Natural killer cell (primary cell): ENCODE measurements around the gene PARD3B. TPM values are rescaled to one million over a fixed set of nuclear protein-coding genes. Genes with fewer than 3 reads are reported as not detected.

Experiments used
- ATAC-seq, 3 donors: fragments of 150-1000 bp in 2 of 3; fragments of 200-7000 bp in 1 of 3; cut with Tn5 transposase; 1 replicate in 1 of 3; 2 replicates in 2 of 3; pipeline ENCODE4 v1.10.0; 2021; ENCODE audit warnings: mild to moderate bottlenecking in 2 of 3, moderate library complexity in 2 of 3
- DNase-seq, 2 donors: peaks; one replicate each; pipeline versions ENCODE4 v3.0.0 to v3.0.0-alpha.2; 2013 to 2021; ENCODE audit warnings: mixed read lengths in 1 of 2
- H3K27ac ChIP-seq: one replicate; pipeline ENCODE4 v1.5.1; 2013; ENCODE audit warnings: mild to moderate bottlenecking, low read length
- H3K27me3 ChIP-seq: one replicate; pipeline ENCODE4 v1.6.1; 2013; ENCODE audit warnings: low read length; ENCODE audit not compliant: control insufficient read depth, insufficient read depth
- H3K36me3 ChIP-seq: one replicate; pipeline ENCODE4 v1.6.1; 2013; ENCODE audit warnings: low read length; ENCODE audit not compliant: control insufficient read depth, insufficient read depth
- H3K4me1 ChIP-seq: one replicate; pipeline ENCODE4 v1.6.1; 2013; ENCODE audit warnings: low read length; ENCODE audit not compliant: control insufficient read depth, insufficient read depth
- H3K4me3 ChIP-seq: one replicate; pipeline ENCODE4 v1.5.1; 2013; ENCODE audit warnings: low read length
- H3K9me3 ChIP-seq: one replicate; pipeline ENCODE4 v1.6.1; 2013; ENCODE audit warnings: low read length; ENCODE audit not compliant: control insufficient read depth, insufficient read depth
- H3K27ac Mint-ChIP-seq, 2 donors: one replicate each; pipeline ENCODE4 v1.8.0; 2022; ENCODE audit warnings: mild to moderate bottlenecking in 2 of 2, mixed read lengths in 2 of 2, moderate library complexity in 1 of 2
- H3K27me3 Mint-ChIP-seq, 2 donors: one replicate each; pipeline ENCODE4 v1.8.0; 2022; ENCODE audit warnings: low read depth in 2 of 2, mixed read lengths in 2 of 2
- H3K36me3 Mint-ChIP-seq: one replicate; pipeline ENCODE4 v1.8.0; 2022; ENCODE audit warnings: mixed read lengths
- H3K4me1 Mint-ChIP-seq, 2 donors: one replicate each; pipeline ENCODE4 v1.8.0; 2022; ENCODE audit warnings: mixed read lengths in 2 of 2
- H3K4me3 Mint-ChIP-seq: one replicate; pipeline ENCODE4 v1.8.0; 2022; ENCODE audit warnings: mild to moderate bottlenecking, moderate library complexity, mixed read lengths
- H3K9me3 Mint-ChIP-seq, 2 donors: one replicate each; pipeline ENCODE4 v1.8.0; 2022; ENCODE audit warnings: mixed read lengths in 2 of 2
- CTCF ChIP-seq: fragments of 200-600 bp; IDR thresholded peaks from one replicate; pipeline ENCODE4 v1.8.0; 2022; ENCODE audit warnings: antibody characterized with exemption
- WGBS: methylation state at CpG from one replicate; pipeline ENCODE4 v1.1.7; 2013; ENCODE audit warnings: missing lambda C conversion rate; ENCODE audit not compliant: insufficient coverage; 5-methylcytosine and 5-hydroxymethylcytosine counted together
- intact Hi-C: fragments of 100-400 bp; cut with micrococcal nuclease; formaldehyde crosslinking; loops from one replicate; pipeline ENCODE4 v1.14.2; 2022
- total RNA-seq, 4 donors: library from RNA; stranded (reverse); fragments of 120-200 nt in 1 of 4; gene quantifications; one replicate each; pipeline versions ENCODE4 v1.2.3 to v1.2.4, GENCODE V29; 2013 to 2022

The PARD3B gene
- total RNA-seq, 3 donors from 2014 or later (not counting 1 experiment from before 2014, with no cell fraction given): 0.13 to 0.45 TPM; not detected in 1

DNA sequence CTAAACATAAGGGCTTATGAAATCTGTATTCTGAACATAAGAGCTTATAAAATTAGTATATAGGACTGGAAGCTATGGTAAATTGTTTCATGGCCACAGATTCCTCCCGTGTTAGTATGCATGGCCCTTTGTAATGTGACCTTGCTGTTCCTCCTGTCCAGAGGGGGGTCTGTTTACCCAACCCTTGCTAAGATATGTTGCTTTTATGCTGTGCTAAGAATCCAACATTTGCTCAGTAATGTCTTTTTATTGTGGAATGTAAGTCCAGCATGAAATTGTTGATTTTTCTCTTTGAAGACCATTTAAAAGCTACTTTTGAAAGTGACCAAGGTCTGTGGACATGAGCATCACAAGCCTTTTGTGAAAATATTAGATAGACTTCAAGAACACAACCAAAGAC, 485.4 kb downstream of the PARD3B start:
- no peak for TF ChIP-seq CTCF
- H3K36me3 Mint-ChIP-seq: no peaks in the 10 kb centered on the region
- no peak overlapping the region for H3K27ac ChIP-seq
- DNase-seq: no peak
- H3K4me1 ChIP-seq: no peaks in the 10 kb centered on the region
- 93% methylated on average over 1 of the region's 1 CpG for WGBS
- H3K9me3 ChIP-seq: no peaks in the 10 kb centered on the region
- no peak overlapping the region for H3K27ac Mint-ChIP-seq
- intact Hi-C loops: no loop called here
- H3K4me1 Mint-ChIP-seq: no peaks in the 10 kb centered on the region
- H3K27me3 ChIP-seq: no peaks in the 10 kb centered on the region
- H3K27me3 Mint-ChIP-seq: no peaks in the 10 kb centered on the region
- H3K36me3 ChIP-seq: no peaks in the 10 kb centered on the region
- no peak for ATAC-seq
- no peaks in the 10 kb centered on the region for H3K9me3 Mint-ChIP-seq
- H3K4me3 Mint-ChIP-seq: no peak overlapping the region
- H3K4me3 ChIP-seq: no peak overlapping the region

GRCh38 chr2:205032093-205032551, 486.8 kb downstream of the PARD3B start:
- 78% methylated on average over 4 of the region's 4 CpGs for WGBS
- H3K27me3 ChIP-seq: no peaks in the 10 kb centered on the region
- Mint-ChIP-seq H3K36me3 (no peaks in the 10 kb centered on the region), H3K4me1 (no peaks in the 10 kb centered on the region), H3K4me3 (no peak overlapping the region), H3K27me3 (no peaks in the 10 kb centered on the region), H3K27ac (no peak overlapping the region), H3K9me3 (no peaks in the 10 kb centered on the region)
- H3K9me3 ChIP-seq: no peaks in the 10 kb centered on the region
- intact Hi-C loops: no loop called here
- H3K27ac ChIP-seq: no peak overlapping the region
- no peaks in the 10 kb centered on the region for H3K4me1 ChIP-seq
- DNase-seq: no peak
- no peak overlapping the region for H3K4me3 ChIP-seq
- ATAC-seq: no peak
- no peak for TF ChIP-seq CTCF
- no peaks in the 10 kb centered on the region for H3K36me3 ChIP-seq

- no peaks in the 10 kb centered on the region for H3K9me3 Mint-ChIP-seq
- H3K4me1 Mint-ChIP-seq: no peaks in the 10 kb centered on the region
- no peaks in the 10 kb centered on the region for H3K36me3 ChIP-seq
- H3K4me1 ChIP-seq: no peaks in the 10 kb centered on the region
- DNase-seq: no peak
- no peak overlapping the region for H3K4me3 ChIP-seq
- no peak overlapping the region for H3K27ac ChIP-seq
- intact Hi-C loops: no loop called here
- no peak overlapping the region for H3K4me3 Mint-ChIP-seq
- no peaks in the 10 kb centered on the region for H3K9me3 ChIP-seq
- H3K27me3 ChIP-seq: no peaks in the 10 kb centered on the region
- no peaks in the 10 kb centered on the region for H3K27me3 Mint-ChIP-seq
- H3K36me3 Mint-ChIP-seq: no peaks in the 10 kb centered on the region
- 73% methylated on average over 2 of the region's 2 CpGs for WGBS
- H3K27ac Mint-ChIP-seq: no peak overlapping the region
- no peak for TF ChIP-seq CTCF
- ATAC-seq: no peak
Measured at GRCh38 chr2:205033431-205033830, 488.2 kb downstream of the PARD3B start.

DNA sequence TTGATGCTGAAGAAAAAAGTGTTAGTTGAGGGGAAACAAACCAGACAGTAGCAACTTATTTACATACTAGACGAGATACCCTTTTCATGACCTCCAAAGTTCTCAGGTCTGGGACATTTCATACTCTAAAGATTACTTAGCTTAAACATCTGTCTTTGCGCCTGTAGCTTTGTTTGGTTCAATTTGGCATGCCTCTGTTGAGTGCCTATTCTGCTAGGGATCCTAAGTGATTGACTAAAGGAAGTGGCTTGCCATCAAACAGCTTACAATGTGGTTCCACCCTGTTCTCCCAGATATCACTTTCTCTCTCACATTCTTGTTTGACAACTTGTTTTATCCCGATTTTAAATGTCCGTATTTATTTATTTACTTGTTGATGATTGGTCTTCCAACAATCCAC, 488.8 kb downstream of the PARD3B start:
- no peaks in the 10 kb centered on the region for H3K36me3 Mint-ChIP-seq

More for the DNA sequence above, 488.8 kb downstream of the PARD3B start:
- no peaks in the 10 kb centered on the region for H3K9me3 ChIP-seq
- TF ChIP-seq CTCF: no peak
- Mint-ChIP-seq H3K27me3 (no peaks in the 10 kb centered on the region), H3K4me3 (no peak overlapping the region), H3K9me3 (no peaks in the 10 kb centered on the region), H3K27ac (no peak overlapping the region), H3K4me1 (no peaks in the 10 kb centered on the region)
- no peaks in the 10 kb centered on the region for H3K4me1 ChIP-seq
- no peaks in the 10 kb centered on the region for H3K36me3 ChIP-seq
- H3K4me3 ChIP-seq: no peak overlapping the region
- WGBS: 71% methylated on average over 2 of the region's 4 CpGs
- ATAC-seq (no peak), DNase-seq (peak in 1 of 2 donors; percentile 22)
- H3K27me3 ChIP-seq: no peaks in the 10 kb centered on the region
- intact Hi-C loops: no loop called here
- H3K27ac ChIP-seq: no peak overlapping the region
